HG03469 (cell line): ENCODE results near the gene DEXI.
"Not testable (repeated sequence)": the region's sequence is repeated elsewhere in the genome, so short reads cannot be mapped to it uniquely, and the experiment has no call there.

Source experiments
- ATAC-seq: cut with Tn5 transposase; IDR thresholded peaks from one replicate; pipeline ENCODE4 v1.9.1; 2021; ENCODE audit warnings: mild to moderate bottlenecking, moderate library complexity, moderate number of reproducible peaks; ENCODE audit not compliant: unreplicated experiment

DEXI gene

DNA sequence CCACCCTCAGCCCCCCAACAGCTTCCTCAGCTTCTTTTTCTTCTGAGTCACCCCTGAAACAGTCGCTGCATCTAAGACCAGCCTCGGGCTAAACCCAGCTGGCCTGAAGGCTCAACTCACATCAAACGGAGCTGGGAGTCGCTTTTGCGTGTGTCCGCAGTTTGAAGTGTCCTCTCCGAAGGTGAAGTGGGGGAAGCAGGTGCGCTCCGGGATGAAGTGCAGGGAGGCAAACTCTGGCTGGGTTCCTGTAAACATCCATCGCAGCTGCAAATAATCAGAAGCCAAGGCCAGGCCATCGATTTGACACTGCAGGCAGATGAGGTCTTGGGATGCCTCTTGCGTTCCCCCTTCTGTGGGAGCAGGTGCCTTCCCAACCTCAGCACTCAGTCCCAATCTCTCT is 13.2 kb downstream of the DEXI start:
- ATAC-seq = not testable (repeated sequence)

DNA sequence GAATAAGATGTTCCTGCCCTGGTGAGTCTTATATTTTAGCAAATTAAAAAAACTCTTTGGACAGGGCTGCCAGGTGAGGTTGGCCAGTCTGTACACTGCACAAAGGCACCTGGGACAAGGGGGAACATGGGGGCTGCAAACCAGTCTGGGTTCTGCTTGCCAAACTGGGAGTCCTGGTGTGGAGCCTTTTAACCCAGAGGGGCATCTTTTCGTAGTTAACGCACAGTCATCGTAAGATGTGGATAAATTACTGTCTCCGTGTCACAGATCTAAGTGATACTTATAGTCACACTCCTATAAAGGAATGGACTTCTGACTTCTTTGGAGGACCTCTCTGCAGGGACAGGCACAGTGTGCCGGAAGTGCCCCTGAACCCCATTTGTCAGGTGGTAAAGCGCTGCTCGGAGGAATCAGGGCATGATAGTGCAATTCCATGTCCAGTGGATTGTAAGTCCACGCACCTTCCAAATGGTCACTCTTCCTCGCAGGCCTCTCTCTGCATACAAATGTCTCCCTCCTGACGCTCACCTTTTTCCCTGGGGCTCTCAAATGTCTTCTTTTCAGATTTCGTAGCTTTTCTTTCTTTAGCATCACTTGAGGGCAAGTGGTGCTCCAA is 14.7 kb downstream of the DEXI start:
- no peak for ATAC-seq

DNA sequence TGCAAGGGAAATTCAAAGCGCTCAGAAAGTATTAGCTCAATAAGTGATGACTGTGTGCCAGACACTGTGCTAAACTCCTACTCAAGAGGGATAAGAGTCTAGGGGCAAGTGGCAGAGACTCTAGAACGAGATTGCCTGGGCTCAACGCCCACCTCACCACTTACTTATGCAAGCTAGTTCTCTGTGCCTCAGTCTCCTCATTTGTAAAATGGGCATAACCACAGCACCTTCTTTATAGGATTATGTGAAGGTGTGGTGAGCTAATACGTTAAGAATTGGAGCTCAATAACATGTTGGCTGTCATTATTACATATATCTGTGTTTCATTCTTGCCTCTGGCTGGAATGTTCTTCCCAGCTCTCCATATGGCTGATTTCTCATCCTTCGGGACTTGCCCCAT is 15.4 kb downstream of the DEXI start:
- no peak for ATAC-seq

DNA sequence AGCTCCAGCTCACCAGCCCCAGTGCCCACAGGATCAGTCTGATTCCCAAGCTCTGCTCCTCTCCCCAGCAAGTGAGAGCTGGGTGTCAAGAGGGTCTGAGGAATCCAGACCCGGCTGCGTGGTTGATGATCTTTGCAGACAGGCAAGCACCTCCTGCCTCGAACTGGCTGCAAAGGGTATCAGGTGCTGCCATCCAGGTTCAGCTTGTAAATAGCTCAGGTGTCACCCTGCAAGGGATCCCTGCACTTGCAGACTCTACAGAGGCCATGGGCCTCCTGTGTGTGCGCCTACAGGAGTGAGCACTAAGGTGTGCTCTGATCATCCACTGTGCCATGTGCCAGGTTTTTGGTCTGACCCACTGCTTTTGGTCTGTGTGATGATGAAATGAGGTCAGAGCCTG is 16.2 kb downstream of the DEXI start:
- no peak for ATAC-seq

DNA sequence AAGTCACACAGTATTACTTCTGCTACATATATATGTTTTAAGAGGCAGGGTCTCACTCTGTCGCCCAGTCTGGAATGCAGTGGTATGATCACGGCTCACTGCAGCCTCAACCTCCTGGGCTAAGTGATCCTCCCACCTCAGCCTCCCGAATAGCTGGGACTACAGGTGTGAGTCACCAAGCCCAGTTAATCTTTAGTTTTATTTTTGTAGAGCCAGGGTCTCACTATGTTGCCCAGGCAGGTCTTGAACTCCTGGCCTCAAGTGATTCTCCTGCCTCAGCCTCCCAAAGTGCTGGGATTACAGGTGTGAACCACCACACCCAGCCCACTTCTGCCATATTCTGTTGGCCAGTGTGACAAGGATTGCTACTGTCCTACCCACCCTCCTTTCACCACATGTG is 17.0 kb downstream of the DEXI start:
- ATAC-seq = not testable (repeated sequence)

DNA sequence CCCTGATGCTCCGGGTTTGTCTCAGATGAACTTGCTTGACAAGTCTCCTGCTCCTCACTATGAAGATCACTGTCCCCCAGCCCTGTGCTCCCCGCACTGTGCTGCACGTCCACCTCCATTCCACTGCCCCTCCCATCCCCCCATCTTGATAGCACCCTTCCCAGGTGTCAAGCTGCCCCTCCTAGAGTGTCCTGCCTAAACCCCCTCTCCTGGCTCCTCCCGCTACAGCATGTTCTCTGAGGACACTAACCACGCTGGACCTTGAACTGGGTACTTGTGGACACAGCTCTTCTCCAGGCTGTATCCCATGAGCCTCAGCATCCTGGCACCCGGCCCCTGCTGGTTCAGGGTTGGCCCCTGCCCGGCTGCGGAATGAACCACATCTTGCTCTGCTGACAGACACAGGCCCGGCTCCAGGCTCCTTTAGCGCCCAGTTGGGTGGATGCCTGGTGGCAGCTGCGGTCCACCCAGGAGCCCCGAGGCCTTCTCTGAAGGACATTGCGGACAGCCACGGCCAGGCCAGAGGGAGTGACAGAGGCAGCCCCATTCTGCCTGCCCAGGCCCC is 18.5 kb downstream of the DEXI start:
- ATAC-seq = no peak

DNA sequence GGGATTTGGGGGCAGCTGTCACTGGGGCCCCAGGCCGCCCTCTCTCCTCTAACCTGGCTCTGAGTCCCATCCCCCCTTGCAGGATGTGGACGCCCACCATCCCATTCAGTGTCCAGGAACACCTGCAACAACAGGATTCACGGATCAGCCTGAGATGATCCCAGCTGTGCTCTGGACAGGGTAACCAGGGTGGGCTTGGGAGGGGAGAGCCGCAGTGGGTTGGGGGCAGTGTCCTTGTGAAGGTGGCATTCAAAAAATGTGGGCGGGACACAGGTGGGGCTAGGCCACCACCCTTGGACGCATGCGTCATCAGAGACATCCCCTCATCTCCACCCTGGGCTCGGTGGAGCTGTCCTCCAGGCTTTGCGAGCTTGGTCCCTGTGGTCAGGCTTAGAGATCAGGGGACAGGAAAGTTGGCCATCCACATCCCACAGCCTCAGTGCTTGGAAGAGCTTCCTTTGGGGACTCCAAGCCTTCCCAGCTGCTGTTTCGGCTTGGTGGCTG is 19.1 kb downstream of the DEXI start:
- no peak for ATAC-seq

DNA sequence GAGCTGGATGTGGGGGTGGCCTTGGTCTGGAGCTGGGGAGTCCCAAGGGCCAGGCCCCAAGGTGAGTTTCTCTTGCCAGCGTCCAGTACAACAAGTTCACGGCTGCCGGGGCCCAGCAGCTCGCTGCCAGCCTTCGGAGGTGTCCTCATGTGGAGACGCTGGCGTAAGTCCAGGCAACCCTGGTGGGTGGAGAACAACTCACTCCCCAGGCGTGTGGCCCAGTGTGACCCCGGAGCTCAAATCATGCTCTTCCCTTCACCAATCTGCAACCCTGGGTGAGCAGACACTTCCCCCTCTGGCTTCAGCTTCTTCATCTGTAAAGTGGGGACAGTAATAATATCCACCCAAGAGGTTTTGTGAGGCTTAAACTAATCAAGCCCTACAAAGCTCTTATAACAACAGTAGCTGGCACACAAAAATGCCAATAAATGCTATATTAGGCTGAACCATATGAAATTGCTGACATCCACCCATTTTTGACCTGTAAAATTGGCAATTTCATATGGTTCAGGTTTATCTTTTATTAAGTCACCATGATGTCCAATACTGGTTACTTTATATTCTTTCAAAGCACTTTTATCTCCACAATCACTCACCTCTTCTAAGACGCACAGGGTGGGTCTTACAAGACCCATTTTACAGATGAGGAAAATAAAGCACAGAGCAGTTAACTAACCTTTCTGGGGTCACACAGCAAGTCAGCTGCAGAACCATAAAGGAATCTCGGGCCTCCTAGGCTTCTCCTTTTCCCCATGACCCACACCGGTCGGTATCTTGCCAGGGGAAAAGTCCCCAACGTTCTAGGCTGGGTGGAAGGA is 19.7 kb downstream of the DEXI start:
- ATAC-seq = no peak

DNA sequence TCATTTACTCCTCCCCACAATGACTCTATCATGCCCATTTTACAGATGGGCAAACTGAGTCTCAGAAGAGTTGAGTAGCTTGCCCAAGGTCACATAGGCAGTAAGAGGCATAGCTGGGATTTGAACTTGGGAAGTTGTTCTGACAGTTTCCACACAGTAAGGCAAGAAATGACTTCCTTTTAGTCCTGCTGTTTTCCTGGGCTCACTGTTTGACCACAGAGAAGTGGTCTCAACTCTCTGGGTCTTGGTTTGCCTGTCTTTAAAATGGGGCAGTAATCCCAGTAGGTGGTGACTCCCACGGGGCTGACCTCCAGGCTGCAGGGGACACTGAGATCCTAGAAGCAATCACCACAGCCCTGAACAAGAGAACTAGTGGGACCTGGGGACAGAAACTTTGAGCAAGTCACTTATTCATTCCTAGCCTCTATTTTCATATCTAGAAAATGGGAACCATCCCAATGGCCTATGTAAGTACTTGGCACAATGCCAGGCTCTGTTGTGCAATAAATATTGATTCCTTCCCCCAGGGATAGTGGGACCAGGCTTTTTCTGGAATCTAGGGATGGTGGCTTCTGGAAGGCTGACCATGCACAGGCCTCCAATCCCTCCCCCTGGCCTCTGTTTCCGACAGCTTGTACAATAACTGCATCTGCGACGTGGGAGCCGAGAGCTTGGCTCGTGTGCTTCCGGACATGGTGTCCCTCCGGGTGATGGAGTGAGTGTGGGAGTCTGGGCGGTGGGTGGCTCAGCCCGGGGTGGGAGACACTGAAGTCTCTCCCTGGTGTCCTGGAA is 20.5 kb downstream of the DEXI start:
- no peak for ATAC-seq

DNA sequence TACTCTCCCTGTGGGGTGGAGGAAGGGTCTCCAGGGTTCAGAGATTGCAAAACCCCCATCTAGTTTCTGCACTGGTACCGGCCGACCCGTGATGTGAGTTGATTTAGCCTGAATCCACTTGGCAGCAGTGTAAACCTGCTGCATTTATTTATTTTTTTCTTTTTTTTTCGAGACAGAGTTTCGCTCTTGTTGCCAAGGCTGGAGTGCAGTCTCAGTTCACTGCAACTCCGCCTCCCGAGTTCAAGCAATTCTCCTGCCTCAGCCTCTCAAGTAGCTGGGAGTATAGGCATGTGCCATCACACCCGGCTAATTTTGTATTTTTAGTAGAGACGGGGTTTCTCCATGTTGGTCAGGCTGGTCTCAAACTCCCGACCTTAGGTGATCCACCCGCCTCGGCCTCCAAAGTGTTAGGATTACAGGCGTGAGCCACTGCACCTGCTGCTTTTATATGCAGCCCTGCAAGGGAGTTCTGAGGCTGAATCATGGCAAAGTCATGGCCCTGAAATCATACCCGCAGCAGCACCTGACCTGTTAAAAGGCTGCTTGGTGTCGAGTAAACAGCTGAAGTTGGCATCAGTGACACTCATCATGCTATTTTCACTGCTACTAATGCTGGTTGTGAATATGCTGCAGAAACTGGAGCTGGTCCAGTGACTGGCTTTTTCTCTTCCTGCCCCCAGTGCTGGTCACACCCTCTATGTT is 21.4 kb downstream of the DEXI start:
- no peak for ATAC-seq

DNA sequence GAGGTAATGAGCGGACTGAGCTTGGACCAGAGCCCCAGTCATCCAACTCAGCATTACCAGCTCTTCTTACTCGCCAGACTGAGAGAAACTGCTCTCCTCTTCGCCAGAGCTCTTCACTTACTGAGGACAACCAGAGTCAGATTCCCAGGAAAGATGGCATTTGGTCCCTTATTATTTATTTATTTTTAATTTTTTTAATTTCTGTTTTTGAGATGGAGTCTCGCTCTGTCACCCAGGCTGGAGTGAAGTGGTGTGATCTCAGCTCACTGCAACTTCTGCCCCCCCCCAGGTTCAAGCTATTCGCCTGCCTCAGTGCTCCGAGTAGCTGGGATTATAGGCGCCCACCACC is 23.3 kb downstream of the DEXI start:
- no peak for ATAC-seq

DNA sequence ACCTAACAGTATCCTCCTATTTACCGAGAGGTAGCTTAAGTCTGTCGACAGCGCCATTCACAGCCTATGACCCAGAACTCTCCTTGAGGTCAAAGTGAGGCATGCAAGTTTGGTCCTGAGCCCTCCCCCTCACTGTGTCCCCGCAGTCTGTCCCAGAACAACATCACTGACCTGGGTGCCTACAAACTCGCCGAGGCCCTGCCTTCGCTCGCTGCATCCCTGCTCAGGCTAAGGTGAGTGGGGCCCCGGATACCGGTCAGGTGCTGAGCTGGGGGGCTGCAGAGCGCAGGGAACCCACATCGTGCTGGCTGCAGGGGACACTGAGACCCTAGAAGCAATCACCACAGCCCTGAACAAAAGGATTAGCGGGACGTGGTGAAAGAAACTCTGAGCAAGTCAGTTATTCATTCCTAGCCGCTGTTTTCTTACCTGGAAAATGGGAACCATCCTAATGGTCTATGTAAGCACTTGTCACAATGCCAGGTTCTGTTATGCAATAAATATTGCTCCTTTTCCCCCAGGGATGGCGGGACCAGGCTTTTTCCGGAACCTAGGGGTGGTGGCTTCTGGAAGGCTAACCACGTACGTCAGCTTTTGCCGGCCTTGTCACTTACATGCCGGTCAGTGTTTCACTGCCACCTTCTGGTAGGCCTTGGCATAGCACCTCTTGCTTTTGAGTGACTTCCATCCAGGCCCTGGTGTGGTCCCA is 23.8 kb downstream of the DEXI start:
- ATAC-seq = no peak

DNA sequence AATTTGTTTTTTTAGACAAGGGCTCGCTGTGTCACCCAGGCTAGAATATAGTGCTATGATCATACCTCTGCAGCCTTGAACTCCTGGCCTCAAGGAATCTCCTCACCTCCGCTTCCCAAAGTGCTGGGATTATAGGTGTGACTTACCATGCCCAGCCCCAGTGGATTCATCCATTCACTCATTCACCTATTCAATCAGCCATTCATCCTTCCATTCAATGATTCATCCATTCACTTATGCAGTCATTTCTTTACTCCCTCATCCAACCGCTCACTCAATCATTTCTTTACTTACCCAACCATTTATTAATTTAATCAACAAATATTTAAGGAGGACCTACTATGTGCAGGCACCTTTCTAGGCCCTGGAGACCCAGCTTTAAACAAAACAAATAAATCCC is 25.7 kb downstream of the DEXI start:
- ATAC-seq = no peak

DNA sequence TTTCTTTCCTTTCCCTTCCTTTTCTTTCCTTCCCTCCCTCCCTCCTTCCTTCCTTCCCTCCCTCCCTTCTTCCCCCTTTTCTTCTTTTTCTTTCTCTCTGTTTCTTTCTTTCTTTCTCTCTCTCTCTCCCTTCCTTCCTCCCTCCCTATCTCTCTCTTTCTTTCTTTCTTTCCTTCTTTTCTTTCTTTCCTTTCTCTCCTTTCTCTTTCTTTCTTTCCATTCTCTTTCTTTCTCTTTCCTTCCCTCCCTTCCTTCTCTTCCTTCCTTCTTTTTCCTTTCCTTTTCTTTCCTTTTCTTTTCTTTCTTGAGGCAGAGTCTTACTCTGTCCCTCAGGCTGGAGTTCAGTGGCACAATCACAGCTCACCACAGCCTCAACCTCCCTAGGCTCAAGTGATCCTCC is 31.0 kb downstream of the DEXI start:
- no peak for ATAC-seq

DNA sequence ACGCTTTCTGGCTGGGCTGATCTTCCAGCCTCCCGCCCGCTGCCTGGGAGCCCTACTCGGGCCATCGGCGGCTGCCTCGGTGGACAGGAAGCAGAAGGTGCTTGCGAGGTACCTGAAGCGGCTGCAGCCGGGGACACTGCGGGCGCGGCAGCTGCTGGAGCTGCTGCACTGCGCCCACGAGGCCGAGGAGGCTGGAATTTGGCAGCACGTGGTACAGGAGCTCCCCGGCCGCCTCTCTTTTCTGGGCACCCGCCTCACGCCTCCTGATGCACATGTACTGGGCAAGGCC is 34.6 kb downstream of the DEXI start:
- ATAC-seq = no peak

DNA sequence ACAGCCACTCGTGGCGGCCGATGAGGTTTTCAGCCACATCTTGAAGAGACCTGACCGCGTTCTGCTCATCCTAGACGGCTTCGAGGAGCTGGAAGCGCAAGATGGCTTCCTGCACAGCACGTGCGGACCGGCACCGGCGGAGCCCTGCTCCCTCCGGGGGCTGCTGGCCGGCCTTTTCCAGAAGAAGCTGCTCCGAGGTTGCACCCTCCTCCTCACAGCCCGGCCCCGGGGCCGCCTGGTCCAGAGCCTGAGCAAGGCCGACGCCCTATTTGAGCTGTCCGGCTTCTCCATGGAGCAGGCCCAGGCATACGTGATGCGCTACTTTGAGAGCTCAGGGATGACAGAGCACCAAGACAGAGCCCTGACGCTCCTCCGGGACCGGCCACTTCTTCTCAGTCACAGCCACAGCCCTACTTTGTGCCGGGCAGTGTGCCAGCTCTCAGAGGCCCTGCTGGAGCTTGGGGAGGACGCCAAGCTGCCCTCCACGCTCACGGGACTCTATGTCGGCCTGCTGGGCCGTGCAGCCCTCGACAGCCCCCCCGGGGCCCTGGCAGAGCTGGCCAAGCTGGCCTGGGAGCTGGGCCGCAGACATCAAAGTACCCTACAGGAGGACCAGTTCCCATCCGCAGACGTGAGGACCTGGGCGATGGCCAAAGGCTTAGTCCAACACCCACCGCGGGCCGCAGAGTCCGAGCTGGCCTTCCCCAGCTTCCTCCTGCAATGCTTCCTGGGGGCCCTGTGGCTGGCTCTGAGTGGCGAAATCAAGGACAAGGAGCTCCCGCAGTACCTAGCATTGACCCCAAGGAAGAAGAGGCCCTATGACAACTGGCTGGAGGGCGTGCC is 35.1 kb downstream of the DEXI start:
- ATAC-seq = no peak

DNA sequence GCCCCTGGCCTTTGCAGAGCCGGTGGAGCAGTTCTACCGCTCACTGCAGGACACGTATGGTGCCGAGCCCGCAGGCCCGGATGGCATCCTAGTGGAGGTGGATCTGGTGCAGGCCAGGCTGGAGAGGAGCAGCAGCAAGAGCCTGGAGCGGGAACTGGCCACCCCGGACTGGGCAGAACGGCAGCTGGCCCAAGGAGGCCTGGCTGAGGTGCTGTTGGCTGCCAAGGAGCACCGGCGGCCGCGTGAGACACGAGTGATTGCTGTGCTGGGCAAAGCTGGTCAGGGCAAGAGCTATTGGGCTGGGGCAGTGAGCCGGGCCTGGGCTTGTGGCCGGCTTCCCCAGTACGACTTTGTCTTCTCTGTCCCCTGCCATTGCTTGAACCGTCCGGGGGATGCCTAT is 35.8 kb downstream of the DEXI start:
- no peak for ATAC-seq

DNA sequence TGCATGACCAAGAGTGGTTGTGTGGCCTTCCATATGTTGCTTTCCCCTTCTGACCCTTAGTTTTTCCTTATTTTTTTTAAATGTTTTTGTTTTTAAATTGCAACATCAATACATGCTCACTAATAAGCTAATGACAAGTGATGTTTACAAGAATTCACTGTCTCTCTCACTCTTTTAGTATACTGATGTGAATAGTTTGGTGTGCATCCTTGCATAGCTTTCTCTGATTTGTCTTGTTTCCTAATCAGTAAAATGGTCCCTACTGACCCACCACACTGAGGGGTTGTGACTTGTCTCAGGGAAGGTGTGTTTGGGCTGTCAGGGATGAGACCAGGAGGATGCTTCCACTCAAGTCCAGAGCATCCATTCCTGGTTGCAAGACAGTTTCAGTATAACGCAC is 39.3 kb downstream of the DEXI start:
- ATAC-seq = no peak

DNA sequence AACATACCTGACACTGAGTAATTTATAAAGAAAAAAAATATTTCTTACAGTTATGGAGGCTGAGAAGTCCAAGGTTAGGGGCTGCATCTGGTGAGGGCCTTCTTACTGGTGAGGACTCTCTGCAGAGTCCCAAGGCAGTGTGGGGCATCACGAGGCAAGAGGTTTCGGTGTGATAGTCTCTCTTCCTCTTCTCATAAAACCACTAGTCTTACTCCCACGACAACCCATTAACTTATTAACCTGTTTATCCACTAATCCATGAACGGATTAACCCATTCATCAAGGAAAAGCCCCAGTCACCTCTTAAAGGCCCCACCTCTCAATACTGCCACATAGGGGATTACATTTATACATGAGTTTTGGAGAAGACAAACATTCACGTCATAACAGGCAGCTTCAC is 45.1 kb downstream of the DEXI start:
- no peak for ATAC-seq

DNA sequence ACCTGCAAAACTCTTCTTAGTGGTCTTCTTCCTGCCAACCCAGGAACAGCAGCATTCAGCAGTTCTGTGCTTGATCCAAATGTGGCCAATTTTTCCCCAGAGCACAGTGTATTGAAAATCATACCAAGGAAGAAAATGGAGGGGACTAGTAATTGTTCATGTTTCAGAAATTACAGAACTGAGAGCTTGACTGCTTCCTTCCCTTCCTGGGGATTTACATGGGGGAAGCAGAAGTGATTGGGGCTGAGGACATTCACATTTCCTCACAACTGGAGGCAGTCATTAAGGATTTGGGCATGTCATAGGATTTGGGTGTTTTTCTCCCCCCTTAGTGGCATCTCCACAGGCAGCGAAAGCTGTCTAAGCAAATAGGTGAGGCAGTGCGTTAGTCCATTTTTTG is 45.5 kb downstream of the DEXI start:
- ATAC-seq = no peak
